ENCODE results near the gene ZWILCH.
"Not testable (repeated sequence)": the region's sequence is repeated elsewhere in the genome, so short reads cannot be mapped to it uniquely, and the experiment has no call there.

ZWILCH gene

GRCh38 chr15:66586155-66586976 lies 81.2 kb downstream of the ZWILCH start:
- DNase-seq = no peak

- DNase-seq = no peak
These were observed 81.9 kb downstream of the ZWILCH start for GRCh38 chr15:66587020-66587419.

GRCh38 chr15:66587749-66588148 lies 82.6 kb downstream of the ZWILCH start:
- DNase-seq = no peak

GRCh38 chr15:66588537-66588936 lies 83.4 kb downstream of the ZWILCH start:
- no peak for DNase-seq

GRCh38 chr15:66588971-66589370 lies 83.8 kb downstream of the ZWILCH start:
- no peak for DNase-seq

- not testable (repeated sequence) for DNase-seq
These were observed 84.3 kb downstream of the ZWILCH start for GRCh38 chr15:66589429-66589828.

GRCh38 chr15:66590435-66590834 lies 85.3 kb downstream of the ZWILCH start:
- no peak for DNase-seq

- DNase-seq = no peak
These were observed 86.3 kb downstream of the ZWILCH start for GRCh38 chr15:66591322-66591862.

- no peak for DNase-seq
These were observed 87.5 kb downstream of the ZWILCH start for GRCh38 chr15:66592505-66593218.

- DNase-seq = no peak
These were observed 88.2 kb downstream of the ZWILCH start for GRCh38 chr15:66593219-66593780.

- no peak for DNase-seq
These were observed 89.2 kb downstream of the ZWILCH start for GRCh38 chr15:66594344-66594743.

- DNase-seq = no peak
These were observed 89.7 kb downstream of the ZWILCH start for GRCh38 chr15:66594836-66595235.

GRCh38 chr15:66595332-66595731 lies 90.2 kb downstream of the ZWILCH start:
- DNase-seq = no peak

GRCh38 chr15:66595931-66596545 lies 90.9 kb downstream of the ZWILCH start:
- DNase-seq = peak; percentile 48 to 82

GRCh38 chr15:66598095-66598815 lies 93.1 kb downstream of the ZWILCH start:
- no peak for DNase-seq

Data from NCI-H2081 (cell line).